ENCODE data around the gene TFF1. TPM values are rescaled to one million over a fixed set of nuclear protein-coding genes. Genes with fewer than 3 reads are reported as not detected.

TFF1 gene
- total and polyA plus RNA-seq, 2 of the 4 experiments (the other 2 are of a cell fraction): not detected

GRCh38 chr21:42365770-42366169, 565 bp downstream of the TFF1 start:
- Histone ChIP-seq H2BK20ac (ENCODE audit: low read depth, low read length) (no peak overlapping the region), H3K56ac (ENCODE audit: extremely low read depth, insufficient read depth, low read length) (no peak overlapping the region), H3K9me3 (ENCODE audit: control insufficient read depth, insufficient read depth, low read length) (no peaks in the 10 kb centered on the region), H2BK120ac (ENCODE audit: low read depth, low read length) (no peak overlapping the region), H4K91ac (ENCODE audit: insufficient read depth, low read depth, low read length) (no peak overlapping the region), H3K9ac (ENCODE audit: low read depth, low read length) (no peak overlapping the region), H3K18ac (ENCODE audit: low read depth, low read length) (no peak overlapping the region), H3K36me3 (ENCODE audit: control insufficient read depth, insufficient read depth, low read length) (no peaks in the 10 kb centered on the region), H3K4me1 (ENCODE audit: control insufficient read depth, insufficient read depth, low read length) (no peaks in the 10 kb centered on the region), H3K4me3 (ENCODE audit: insufficient read depth, low read depth, low read length) (no peak overlapping the region), H3K27ac (ENCODE audit: insufficient read depth, low read length) (no peak overlapping the region), H3K23ac (ENCODE audit: low read depth, low read length) (no peak overlapping the region), H2AFZ (replicated peaks; ENCODE audit: low read length, poor library complexity) (no peak overlapping the region), H3K4me2 (ENCODE audit: low read depth, low read length) (no peak overlapping the region), H4K5ac (ENCODE audit: low read depth, low read length) (no peak overlapping the region), H4K8ac (ENCODE audit: low read depth in 2 of 2, low read length in 2 of 2) (no peak overlapping the region), H4K20me1 (ENCODE audit: insufficient read depth, low read length) (no peaks in the 10 kb centered on the region), H3K9me1 (ENCODE audit: insufficient read depth, low read length) (no peaks in the 10 kb centered on the region), H2BK15ac (ENCODE audit: low read depth, low read length) (no peak overlapping the region), H3K14ac (replicated peaks; ENCODE audit: low read depth, low read length) (no peak overlapping the region), H2AK9ac (replicated peaks; ENCODE audit: low read depth, low read length, poor library complexity) (no peak overlapping the region), H2AK5ac (ENCODE audit: low read depth, low read length) (no peak overlapping the region), H2BK5ac (ENCODE audit: low read depth, low read length, poor library complexity, severe bottlenecking) (no peak overlapping the region), H3K27me3 (ENCODE audit: control insufficient read depth, insufficient read depth, low read length) (peaks cover 15% of the 10 kb centered on the region; the same call in 1 of the 2 replicates), H3K79me1 (ENCODE audit: low read depth in 1 of 2, low read length in 2 of 2) (no peaks in the 10 kb centered on the region), H3K4ac (ENCODE audit: low read depth, low read length) (no peak overlapping the region)
- ATAC-seq (ENCODE audit: low read depth): no peak
- WGBS, 2 experiments (ENCODE audit: extremely low coverage in 2 of 2, insufficient read length in 1 of 2): no CpG with 5 or more reads among the region's 6 CpGs
- TF ChIP-seq USF2 (IDR thresholded peaks at IDR 0.05; ENCODE audit: low read depth, low read length): no peak
- TF ChIP-seq MAZ (IDR thresholded peaks at IDR 0.05; ENCODE audit: borderline replicate concordance, low read depth, low read length): no peak
- no peak for TF ChIP-seq BHLHE40 (IDR thresholded peaks at IDR 0.05; ENCODE audit: low read depth, low read length)
- no peak for TF ChIP-seq NFE2L2 (IDR thresholded peaks at IDR 0.05; ENCODE audit: low read depth, low read length)
- no peak for TF ChIP-seq MXI1 (IDR thresholded peaks at IDR 0.05; ENCODE audit: borderline replicate concordance, low read depth, low read length)
- no peak for TF ChIP-seq ELK1 (IDR thresholded peaks at IDR 0.05; ENCODE audit: borderline replicate concordance, low read depth, low read length)
- no peak for TF ChIP-seq FOS (IDR thresholded peaks at IDR 0.05; ENCODE audit: low read depth, low read length)
- no peak for TF ChIP-seq CTCF (conservative IDR thresholded peaks at IDR 0.05; ENCODE audit: low read depth, low read length)
- TF ChIP-seq SMC3 (IDR thresholded peaks at IDR 0.05; ENCODE audit: low read depth, low read length): no peak
- CTCF ChIA-PET: no interaction called here
- in situ Hi-C loops (cut with MboI; ENCODE audit: low sequenced_read_pairs) (no loop called here), intact Hi-C loops (cut with micrococcal nuclease) (no loop called here), dilution Hi-C loops (cut with HindIII; ENCODE audit: low sequenced_read_pairs, unreplicated experiment) (no loop called here)
- no peak for DNase-seq
- BruUV-seq (replicated peaks): no TSS peak
- POLR2A ChIA-PET (ENCODE audit: unreplicated experiment): no interaction called here
